ENCODE measurements around the gene LTBP1. TPM values are rescaled to one million over a fixed set of nuclear protein-coding genes. Genes with fewer than 3 reads are reported as not detected.

The LTBP1 gene
- total RNA-seq, 2 donors from 2014 or later = 0.39 to 0.41 TPM

GRCh38 chr2:33302348-33302747 lies 355.6 kb downstream of the LTBP1 start:
- no peaks in the 10 kb centered on the region for H3K9me3 Mint-ChIP-seq
- H3K36me3 Mint-ChIP-seq = no peaks in the 10 kb centered on the region
- H3K27ac Mint-ChIP-seq = no peak overlapping the region
- no peak for DNase-seq (ENCODE audit: low spot score in 2 of 2)
- no peak for ATAC-seq

- no peak for DNase-seq (ENCODE audit: low spot score in 2 of 2)
- H3K36me3 Mint-ChIP-seq = no peaks in the 10 kb centered on the region
- H3K27ac Mint-ChIP-seq = no peak overlapping the region
- H3K9me3 Mint-ChIP-seq = no peaks in the 10 kb centered on the region
- no peak for ATAC-seq
These were observed 357.5 kb downstream of the LTBP1 start for GRCh38 chr2:33304032-33304864.

- ATAC-seq (no peak), DNase-seq (ENCODE audit: low spot score in 2 of 2) (no peak)
- Mint-ChIP-seq H3K27ac (no peak overlapping the region), H3K9me3 (no peaks in the 10 kb centered on the region), H3K36me3 (no peaks in the 10 kb centered on the region)
These were observed 361.0 kb downstream of the LTBP1 start for GRCh38 chr2:33307659-33308270.

GRCh38 chr2:33312355-33312754 lies 365.6 kb downstream of the LTBP1 start:
- H3K9me3 Mint-ChIP-seq = no peaks in the 10 kb centered on the region
- H3K27ac Mint-ChIP-seq = no peak overlapping the region
- H3K36me3 Mint-ChIP-seq = no peaks in the 10 kb centered on the region
- DNase-seq (ENCODE audit: low spot score in 2 of 2) (no peak), ATAC-seq (no peak)

GRCh38 chr2:33313039-33313438 lies 366.3 kb downstream of the LTBP1 start:
- DNase-seq (ENCODE audit: low spot score in 2 of 2) (no peak), ATAC-seq (peak in 1 of 2 donors; percentile 48)
- no peaks in the 10 kb centered on the region for H3K9me3 Mint-ChIP-seq
- H3K36me3 Mint-ChIP-seq = no peaks in the 10 kb centered on the region
- H3K27ac Mint-ChIP-seq = no peak overlapping the region

- no peak for ATAC-seq
- Mint-ChIP-seq H3K36me3 (no peaks in the 10 kb centered on the region), H3K27ac (no peak overlapping the region), H3K9me3 (no peaks in the 10 kb centered on the region)
- DNase-seq (ENCODE audit: low spot score in 2 of 2) = no peak
These were observed 367.8 kb downstream of the LTBP1 start for GRCh38 chr2:33314541-33314940.

GRCh38 chr2:33316328-33316727 lies 369.6 kb downstream of the LTBP1 start:
- H3K36me3 Mint-ChIP-seq = no peaks in the 10 kb centered on the region
- H3K27ac Mint-ChIP-seq = no peak overlapping the region
- no peaks in the 10 kb centered on the region for H3K9me3 Mint-ChIP-seq
- no peak for DNase-seq (ENCODE audit: low spot score in 2 of 2)
- no peak for ATAC-seq

GRCh38 chr2:33317369-33318007 lies 370.7 kb downstream of the LTBP1 start:
- no peak for DNase-seq (ENCODE audit: low spot score in 2 of 2)

GRCh38 chr2:33318456-33318855 lies 371.7 kb downstream of the LTBP1 start:
- H3K9me3 Mint-ChIP-seq = no peaks in the 10 kb centered on the region
- ATAC-seq = no peak
- DNase-seq (ENCODE audit: low spot score in 2 of 2) = no peak
- H3K27ac Mint-ChIP-seq = no peak overlapping the region
- no peaks in the 10 kb centered on the region for H3K36me3 Mint-ChIP-seq

More at GRCh38 chr2:33317369-33318007, 370.7 kb downstream of the LTBP1 start:
- Mint-ChIP-seq H3K36me3 (no peaks in the 10 kb centered on the region), H3K9me3 (no peaks in the 10 kb centered on the region), H3K27ac (no peak overlapping the region)
- no peak for ATAC-seq

GRCh38 chr2:33320573-33320972 lies 373.8 kb downstream of the LTBP1 start:
- DNase-seq (ENCODE audit: low spot score in 2 of 2) (no peak), ATAC-seq (no peak)
- Mint-ChIP-seq H3K27ac (peak overlapping the region in 1 of 2 donors; percentile 18), H3K9me3 (no peaks in the 10 kb centered on the region), H3K36me3 (no peaks in the 10 kb centered on the region)

- Mint-ChIP-seq H3K36me3 (no peaks in the 10 kb centered on the region), H3K27ac (peak overlapping the region; percentile 18 to 79), H3K9me3 (no peaks in the 10 kb centered on the region)
- ATAC-seq = peak; percentile 83 to 93
- peak in 1 of 2 donors; percentile 42 for DNase-seq (ENCODE audit: low spot score in 2 of 2)
These were observed 374.6 kb downstream of the LTBP1 start for GRCh38 chr2:33321236-33321771.

GRCh38 chr2:33321876-33322483 lies 375.2 kb downstream of the LTBP1 start:
- H3K27ac Mint-ChIP-seq = peak overlapping the region; percentile 45 to 79
- ATAC-seq (peak in 1 of 2 donors; percentile 14), DNase-seq (ENCODE audit: low spot score in 2 of 2) (no peak)
- no peaks in the 10 kb centered on the region for H3K9me3 Mint-ChIP-seq
- no peaks in the 10 kb centered on the region for H3K36me3 Mint-ChIP-seq

- ATAC-seq = no peak
These were observed 375.9 kb downstream of the LTBP1 start for GRCh38 chr2:33322612-33323011.

GRCh38 chr2:33323957-33324356 lies 377.2 kb downstream of the LTBP1 start:
- Mint-ChIP-seq H3K27ac (no peak overlapping the region), H3K9me3 (no peaks in the 10 kb centered on the region), H3K36me3 (no peaks in the 10 kb centered on the region)
- ATAC-seq (no peak), DNase-seq (ENCODE audit: low spot score in 2 of 2) (no peak)

More at GRCh38 chr2:33322612-33323011, 375.9 kb downstream of the LTBP1 start:
- Mint-ChIP-seq H3K27ac (no peak overlapping the region), H3K36me3 (no peaks in the 10 kb centered on the region), H3K9me3 (no peaks in the 10 kb centered on the region)
- DNase-seq (ENCODE audit: low spot score in 2 of 2) = no peak

- DNase-seq (ENCODE audit: low spot score in 2 of 2) = no peak
These were observed 379.3 kb downstream of the LTBP1 start for GRCh38 chr2:33326100-33326499.

GRCh38 chr2:33333433-33333832 lies 386.7 kb downstream of the LTBP1 start:
- ATAC-seq (no peak), DNase-seq (ENCODE audit: low spot score in 2 of 2) (no peak)
- Mint-ChIP-seq H3K9me3 (peaks cover 0 to 14% of the 10 kb centered on the region in 2 donors), H3K36me3 (no peaks in the 10 kb centered on the region), H3K27ac (no peak overlapping the region)

More at GRCh38 chr2:33326100-33326499, 379.3 kb downstream of the LTBP1 start:
- Mint-ChIP-seq H3K9me3 (no peaks in the 10 kb centered on the region), H3K36me3 (no peaks in the 10 kb centered on the region), H3K27ac (no peak overlapping the region)
- ATAC-seq = no peak

- ATAC-seq = no peak
- no peak overlapping the region for H3K27ac Mint-ChIP-seq
These were observed 387.3 kb downstream of the LTBP1 start for GRCh38 chr2:33334083-33334482.

More at GRCh38 chr2:33334083-33334482, 387.3 kb downstream of the LTBP1 start:
- Mint-ChIP-seq H3K36me3 (no peaks in the 10 kb centered on the region), H3K9me3 (peaks cover 0 to 14% of the 10 kb centered on the region in 2 donors)
- DNase-seq (ENCODE audit: low spot score in 2 of 2) = no peak

Measured in activated naive CD4-positive, alpha-beta T cell treated with anti-CD3 and anti-CD28 coated beads, Interleukin-2, amount 50 U/mL, for 72 hours (primary cell).